Measurements from ENCODE around the gene LBR.
A peak's percentile ranks its signal among the peaks of the same experiment; 100 is the strongest.

LBR gene

GRCh38 chr1:225366552-225366951 lies 61.3 kb downstream of the LBR start:
- no peak overlapping the region for H2BK12ac ChIP-seq (ENCODE audit: low read length)
- H2BK120ac ChIP-seq (ENCODE audit: low read depth, low read length), result no peak overlapping the region
- no peak overlapping the region for H3K23ac ChIP-seq (ENCODE audit: low read depth, low read length, poor library complexity)
- H2AFZ ChIP-seq (ENCODE audit: low read length), result peak overlapping the region; percentile 68
- H3K9me3 ChIP-seq (replicated peaks in 1 of 2; ENCODE audit: control insufficient read depth in 2 of 2, insufficient read depth in 1 of 2, low read depth in 1 of 2, low read length in 2 of 2), result no peaks in the 10 kb centered on the region
- no peak overlapping the region for H2BK15ac ChIP-seq (ENCODE audit: low read length)
- H3K4me1 ChIP-seq (ENCODE audit: control insufficient read depth in 2 of 2, insufficient read depth in 1 of 2, low read depth in 1 of 2, low read length in 2 of 2), result no peaks in the 10 kb centered on the region
- no peak overlapping the region for H4K8ac ChIP-seq (ENCODE audit: low read depth, low read length)
- WGBS, 2 donors (ENCODE audit: extremely low coverage in 2 of 2, insufficient read length in 2 of 2, insufficient replicate concordance in 1 of 2), result no CpG with 5 or more reads among the region's 1 CpG
- no peak overlapping the region for H3K9ac ChIP-seq (ENCODE audit: low read depth, low read length, poor library complexity)
- no peak overlapping the region for H4K91ac ChIP-seq (ENCODE audit: low read depth, low read length, poor library complexity)
- H3K4me3 ChIP-seq (ENCODE audit: low read length in 2 of 2), result no peak overlapping the region
- no peak overlapping the region for H3K4ac ChIP-seq (ENCODE audit: low read length)
- H3K4me2 ChIP-seq (ENCODE audit: insufficient read depth, low read length, poor library complexity, severe bottlenecking), result no peak overlapping the region
- no peak overlapping the region for H2BK5ac ChIP-seq (ENCODE audit: low read length)
- no peak overlapping the region for H2AK5ac ChIP-seq (ENCODE audit: low read depth, low read length)
- H3K14ac ChIP-seq (ENCODE audit: low read length), result no peak overlapping the region
- H3K27me3 ChIP-seq (ENCODE audit: control insufficient read depth in 3 of 3, insufficient read depth in 3 of 3, low read depth in 1 of 3, low read length in 3 of 3), result no peaks in the 10 kb centered on the region
- no peak for DNase-seq (ENCODE audit: low spot score)
- no peaks in the 10 kb centered on the region for H3K79me1 ChIP-seq (ENCODE audit: low read depth, low read length)
- no peak overlapping the region for H3K18ac ChIP-seq (ENCODE audit: low read length)
- H3K27ac ChIP-seq (replicated peaks; ENCODE audit: low read length), result no peak overlapping the region
- H3K36me3 ChIP-seq (replicated peaks in 1 of 2; ENCODE audit: control insufficient read depth in 2 of 2, insufficient read depth in 2 of 2, low read length in 2 of 2), result no peaks in the 10 kb centered on the region

DNA sequence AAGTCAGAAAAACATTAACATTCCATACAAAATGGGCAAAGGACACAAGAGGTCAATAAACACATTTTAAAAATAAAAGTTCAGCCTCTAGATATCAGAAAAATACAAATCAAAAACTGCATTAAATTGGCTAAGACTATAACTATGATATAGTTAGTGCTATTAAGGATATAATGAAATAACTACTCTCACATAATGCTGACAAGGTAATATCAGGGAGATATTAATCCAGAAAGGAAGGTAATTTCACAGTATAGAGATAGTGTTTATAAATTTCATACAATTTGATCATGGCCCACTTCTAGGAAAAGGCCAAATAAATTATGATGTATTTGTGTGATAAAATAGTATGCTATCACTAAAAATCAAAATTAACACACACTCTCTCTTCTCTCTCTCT lies 61.8 kb downstream of the LBR start:
- Histone ChIP-seq H3K27ac (replicated peaks; ENCODE audit: low read length) (no peak overlapping the region), H3K36me3 (replicated peaks in 1 of 2; ENCODE audit: control insufficient read depth in 2 of 2, insufficient read depth in 2 of 2, low read length in 2 of 2) (no peaks in the 10 kb centered on the region), H3K23ac (ENCODE audit: low read depth, low read length, poor library complexity) (no peak overlapping the region), H3K79me1 (ENCODE audit: low read depth, low read length) (no peaks in the 10 kb centered on the region), H2AK5ac (ENCODE audit: low read depth, low read length) (no peak overlapping the region), H2BK120ac (ENCODE audit: low read depth, low read length) (no peak overlapping the region), H3K9ac (ENCODE audit: low read depth, low read length, poor library complexity) (no peak overlapping the region), H2BK15ac (ENCODE audit: low read length) (no peak overlapping the region), H3K9me3 (replicated peaks in 1 of 2; ENCODE audit: control insufficient read depth in 2 of 2, insufficient read depth in 1 of 2, low read depth in 1 of 2, low read length in 2 of 2) (no peaks in the 10 kb centered on the region), H4K91ac (ENCODE audit: low read depth, low read length, poor library complexity) (no peak overlapping the region), H3K18ac (ENCODE audit: low read length) (no peak overlapping the region), H3K14ac (ENCODE audit: low read length) (no peak overlapping the region), H3K4me1 (ENCODE audit: control insufficient read depth in 2 of 2, insufficient read depth in 1 of 2, low read depth in 1 of 2, low read length in 2 of 2) (no peaks in the 10 kb centered on the region), H3K4ac (ENCODE audit: low read length) (no peak overlapping the region), H3K4me2 (ENCODE audit: insufficient read depth, low read length, poor library complexity, severe bottlenecking) (no peak overlapping the region), H2AFZ (ENCODE audit: low read length) (peak overlapping the region; percentile 68), H2BK12ac (ENCODE audit: low read length) (no peak overlapping the region), H3K4me3 (ENCODE audit: low read length in 2 of 2) (no peak overlapping the region), H2BK5ac (ENCODE audit: low read length) (no peak overlapping the region), H4K8ac (ENCODE audit: low read depth, low read length) (no peak overlapping the region), H3K27me3 (ENCODE audit: control insufficient read depth in 3 of 3, insufficient read depth in 3 of 3, low read depth in 1 of 3, low read length in 3 of 3) (no peaks in the 10 kb centered on the region)
- no peak for DNase-seq (ENCODE audit: low spot score)

GRCh38 chr1:225364439-225364838 lies 63.4 kb downstream of the LBR start:
- Histone ChIP-seq H2BK12ac (ENCODE audit: low read length) (no peak overlapping the region), H4K91ac (ENCODE audit: low read depth, low read length, poor library complexity) (no peak overlapping the region), H3K4me2 (ENCODE audit: insufficient read depth, low read length, poor library complexity, severe bottlenecking) (no peak overlapping the region), H3K18ac (ENCODE audit: low read length) (no peak overlapping the region), H3K4me3 (ENCODE audit: low read length in 2 of 2) (no peak overlapping the region), H3K14ac (ENCODE audit: low read length) (no peak overlapping the region), H3K4ac (ENCODE audit: low read length) (no peak overlapping the region), H3K27ac (replicated peaks; ENCODE audit: low read length) (no peak overlapping the region), H2AFZ (ENCODE audit: low read length) (no peak overlapping the region), H3K36me3 (replicated peaks in 1 of 2; ENCODE audit: control insufficient read depth in 2 of 2, insufficient read depth in 2 of 2, low read length in 2 of 2) (no peaks in the 10 kb centered on the region), H3K9ac (ENCODE audit: low read depth, low read length, poor library complexity) (no peak overlapping the region), H3K9me3 (replicated peaks in 1 of 2; ENCODE audit: control insufficient read depth in 2 of 2, insufficient read depth in 1 of 2, low read depth in 1 of 2, low read length in 2 of 2) (no peaks in the 10 kb centered on the region), H4K8ac (ENCODE audit: low read depth, low read length) (no peak overlapping the region), H2BK120ac (ENCODE audit: low read depth, low read length) (no peak overlapping the region), H3K4me1 (ENCODE audit: control insufficient read depth in 2 of 2, insufficient read depth in 1 of 2, low read depth in 1 of 2, low read length in 2 of 2) (no peaks in the 10 kb centered on the region), H2BK5ac (ENCODE audit: low read length) (no peak overlapping the region), H3K23ac (ENCODE audit: low read depth, low read length, poor library complexity) (no peak overlapping the region), H2BK15ac (ENCODE audit: low read length) (no peak overlapping the region), H3K27me3 (ENCODE audit: control insufficient read depth in 3 of 3, insufficient read depth in 3 of 3, low read depth in 1 of 3, low read length in 3 of 3) (no peaks in the 10 kb centered on the region), H3K79me1 (ENCODE audit: low read depth, low read length) (no peaks in the 10 kb centered on the region), H2AK5ac (ENCODE audit: low read depth, low read length) (no peak overlapping the region)
- no peak for DNase-seq (ENCODE audit: low spot score)
- WGBS, 2 donors (ENCODE audit: extremely low coverage in 2 of 2, insufficient read length in 2 of 2, insufficient replicate concordance in 1 of 2), result no CpG with 5 or more reads among the region's 6 CpGs

DNA sequence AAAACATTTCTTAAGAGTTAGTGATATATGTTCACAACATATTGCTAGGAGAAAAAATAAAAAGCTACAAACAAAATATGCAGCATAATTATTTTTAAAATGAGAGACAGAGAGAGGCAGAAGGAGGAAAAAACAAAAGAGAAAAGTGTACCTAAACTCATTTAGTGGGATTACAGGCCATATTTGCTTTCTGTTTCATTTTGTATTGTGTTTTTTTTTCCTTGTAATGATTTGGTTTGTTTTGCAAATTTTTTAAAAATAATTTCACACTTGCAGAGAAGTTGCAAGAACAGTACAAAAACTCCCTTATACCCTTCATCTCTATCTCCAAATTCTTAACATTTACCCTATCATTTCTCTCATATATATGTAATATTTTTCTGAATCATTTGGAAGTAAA lies 65.0 kb downstream of the LBR start:
- Histone ChIP-seq H3K23ac (ENCODE audit: low read depth, low read length, poor library complexity) (no peak overlapping the region), H3K9me3 (replicated peaks in 1 of 2; ENCODE audit: control insufficient read depth in 2 of 2, insufficient read depth in 1 of 2, low read depth in 1 of 2, low read length in 2 of 2) (no peaks in the 10 kb centered on the region), H3K4me2 (ENCODE audit: insufficient read depth, low read length, poor library complexity, severe bottlenecking) (no peak overlapping the region), H3K18ac (ENCODE audit: low read length) (no peak overlapping the region), H2AFZ (ENCODE audit: low read length) (no peak overlapping the region), H2BK5ac (ENCODE audit: low read length) (no peak overlapping the region), H4K8ac (ENCODE audit: low read depth, low read length) (no peak overlapping the region), H2BK120ac (ENCODE audit: low read depth, low read length) (no peak overlapping the region), H3K4me3 (ENCODE audit: low read length in 2 of 2) (no peak overlapping the region), H4K91ac (ENCODE audit: low read depth, low read length, poor library complexity) (no peak overlapping the region), H3K14ac (ENCODE audit: low read length) (no peak overlapping the region), H3K9ac (ENCODE audit: low read depth, low read length, poor library complexity) (no peak overlapping the region), H2BK15ac (ENCODE audit: low read length) (no peak overlapping the region), H3K4me1 (ENCODE audit: control insufficient read depth in 2 of 2, insufficient read depth in 1 of 2, low read depth in 1 of 2, low read length in 2 of 2) (no peaks in the 10 kb centered on the region), H3K79me1 (ENCODE audit: low read depth, low read length) (no peaks in the 10 kb centered on the region), H3K27ac (replicated peaks; ENCODE audit: low read length) (no peak overlapping the region), H2BK12ac (ENCODE audit: low read length) (no peak overlapping the region), H3K4ac (ENCODE audit: low read length) (no peak overlapping the region), H3K36me3 (replicated peaks in 1 of 2; ENCODE audit: control insufficient read depth in 2 of 2, insufficient read depth in 2 of 2, low read length in 2 of 2) (no peaks in the 10 kb centered on the region), H3K27me3 (ENCODE audit: control insufficient read depth in 3 of 3, insufficient read depth in 3 of 3, low read depth in 1 of 3, low read length in 3 of 3) (no peaks in the 10 kb centered on the region), H2AK5ac (ENCODE audit: low read depth, low read length) (no peak overlapping the region)
- no peak for DNase-seq (ENCODE audit: low spot score)
